HCT116 (cell line): ENCODE measurements around the gene CCSER1. TPM values are rescaled to one million over a fixed set of nuclear protein-coding genes. Genes with fewer than 3 reads are reported as not detected.

Experiments
- ATAC-seq: fragments of 200-7000 bp; cut with Tn5 transposase; 2 replicates; pipeline ENCODE4 v1.9.1; 2020; ENCODE audit warnings: mild to moderate bottlenecking, moderate library complexity
- BruUV-seq: library from RNA; stranded (reverse); fragments of 400-500 nt; replicated peaks from 2 replicates; lab custom pipeline; 2021; lab: Mats Ljungman, UMichigan
- CTCF ChIA-PET: fragments of 300-600 bp; sonication (Branson Sonifier 250); formaldehyde crosslinking; loops from one replicate; lab custom pipeline; 2021; ENCODE audit warnings: antibody characterized with exemption; lab: Charles Lee
- POLR2A ChIA-PET: fragments of 300-600, 350-600 bp; sonication (Branson Sonifier 250); formaldehyde crosslinking; loops from one replicate; lab custom pipeline; 2021; ENCODE audit warnings: antibody characterized with exemption; lab: Charles Lee
- RAD21 ChIA-PET, 2 experiments: fragments of 300-600 bp; sonication (Branson Sonifier 250); formaldehyde crosslinking; loops; one replicate each; lab custom pipeline; 2023; ENCODE audit warnings: low total read pairs in 2 of 2; ENCODE audit not compliant: uncharacterized antibody in 2 of 2, unreplicated experiment in 2 of 2, low non-redundant PET in 1 of 2; lab: Charles Lee
- DNase-seq: peaks from one replicate; pipeline ENCODE4 v3.0.0-alpha.2; 2010; ENCODE audit warnings: low read depth, low spot score
- H2AFZ ChIP-seq: fragments of 200-600 bp; shearing (Covaris generic), sonication (generic); 2 replicates; pipeline ENCODE4 v1.6.1; 2017; ENCODE audit warnings: low read depth, mixed run types, mixed read lengths, antibody characterized with exemption, low read length; ENCODE audit not compliant: poor library complexity, severe bottlenecking
- H3K27ac ChIP-seq: 2 replicates; pipeline ENCODE4 v1.5.1; 2012; ENCODE audit warnings: low read depth, low read length
- H3K27me3 ChIP-seq: fragments of 200-600 bp; sonication (generic); 2 replicates; pipeline ENCODE4 v1.6.1; 2016; ENCODE audit warnings: mixed run types, low read length, mixed read lengths; ENCODE audit not compliant: insufficient read depth
- H3K36me3 ChIP-seq, 2 experiments: fragments of 200-500 bp in 1 of 2; fragments of 200-600 bp in 1 of 2; sonication (Bioruptor generic) in 1 of 2; sonication (generic) in 1 of 2; 2 replicates each; pipeline versions ENCODE4 v1.5.1 to v1.6.1; 2014 to 2016; ENCODE audit warnings: low read length in 2 of 2, inconsistent platforms in 1 of 2, mixed read lengths in 1 of 2, mixed run types in 1 of 2; ENCODE audit not compliant: insufficient read depth in 2 of 2, control insufficient read depth in 1 of 2
- H3K4me1 ChIP-seq, 2 experiments: fragments of 200-600 bp in 1 of 2; sonication (generic) in 1 of 2; 2 replicates each; pipeline versions ENCODE4 v1.5.1 to v1.6.1; 2012 to 2017; ENCODE audit warnings: low read length in 2 of 2, inconsistent platforms in 1 of 2, mild to moderate bottlenecking in 1 of 2, mixed read lengths in 1 of 2, mixed run types in 1 of 2, moderate library complexity in 1 of 2; ENCODE audit not compliant: insufficient read depth in 2 of 2, control insufficient read depth in 1 of 2
- H3K4me2 ChIP-seq: fragments of 200-600 bp; sonication (generic); 2 replicates; pipeline ENCODE4 v1.6.1; 2017; ENCODE audit warnings: mixed run types, low read length, mixed read lengths
- H3K4me3 ChIP-seq, 2 experiments: fragments of 200-600 bp in 1 of 2; sonication (generic) in 1 of 2; replicated peaks in 1 of 2; 2 replicates each; pipeline ENCODE4 v1.5.1; 2011 to 2016; ENCODE audit warnings: low read length in 2 of 2, control low read depth in 1 of 2, low read depth in 1 of 2, mild to moderate bottlenecking in 1 of 2, mixed read lengths in 1 of 2, mixed run types in 1 of 2
- H3K79me2 ChIP-seq: fragments of 200-600 bp; sonication (generic); 2 replicates; pipeline ENCODE4 v1.6.1; 2017; ENCODE audit warnings: mild to moderate bottlenecking, mixed run types, low read length, moderate library complexity, mixed read lengths; ENCODE audit not compliant: insufficient read depth
- H3K9ac ChIP-seq: fragments of 200-600 bp; sonication (generic); 2 replicates; pipeline ENCODE4 v1.6.1; 2016; ENCODE audit warnings: low read length, mixed read lengths
- H3K9me2 ChIP-seq: fragments of 200-600 bp; sonication (generic), shearing (Covaris generic); 2 replicates; pipeline ENCODE4 v1.6.1; 2017; ENCODE audit warnings: mixed run types, mild to moderate bottlenecking, moderate library complexity; ENCODE audit not compliant: insufficient read depth
- H3K9me3 ChIP-seq, 2 experiments: fragments of 200-500 bp in 1 of 2; fragments of 200-600 bp in 1 of 2; sonication (Bioruptor generic) in 1 of 2; sonication (generic) in 1 of 2; 2 replicates each; pipeline ENCODE4 v1.6.1; 2014 to 2017; ENCODE audit warnings: low read length in 2 of 2, mixed read lengths in 2 of 2, inconsistent platforms in 1 of 2, low read depth in 1 of 2, mild to moderate bottlenecking in 1 of 2, mixed run types in 1 of 2, moderate library complexity in 1 of 2; ENCODE audit not compliant: control insufficient read depth in 1 of 2, insufficient read depth in 1 of 2
- H4K20me1 ChIP-seq: fragments of 200-600 bp; sonication (generic), shearing (Covaris generic); 2 replicates; pipeline ENCODE4 v1.6.1; 2017; ENCODE audit warnings: mixed run types, mild to moderate bottlenecking, moderate library complexity; ENCODE audit not compliant: insufficient read depth
- ATF3 ChIP-seq: IDR thresholded peaks from 2 replicates; pipeline ENCODE4 v1.6.1; 2012
- CEBPB ChIP-seq: IDR thresholded peaks from 2 replicates; pipeline ENCODE4 v1.6.1; 2012; ENCODE audit warnings: low read depth
- CTCF ChIP-seq, 3 experiments: fragments of 200-600 bp in 1 of 3; sonication (generic) in 1 of 3; IDR thresholded peaks in 2 of 3; conservative IDR thresholded peaks in 1 of 3; 2 replicates each; pipeline ENCODE4 v1.5.1; 2012 to 2017; ENCODE audit warnings: low read depth in 2 of 3, low read length in 2 of 3, antibody characterized with exemption in 1 of 3, borderline replicate concordance in 1 of 3, control low read depth in 1 of 3, mild to moderate bottlenecking in 1 of 3, mixed read lengths in 1 of 3, mixed run types in 1 of 3, moderate library complexity in 1 of 3; ENCODE audit not compliant: insufficient read depth in 1 of 3
- EGR1 ChIP-seq: IDR thresholded peaks from 2 replicates; pipeline ENCODE4 v1.6.1; 2012; ENCODE audit warnings: low read depth
- ELF1 ChIP-seq: IDR thresholded peaks from 2 replicates; pipeline ENCODE4 v1.6.1; 2012; ENCODE audit warnings: low read depth, borderline replicate concordance
- EZH2 ChIP-seq: fragments of 200-600 bp; sonication (generic); IDR thresholded peaks from 2 replicates; pipeline ENCODE4 v1.6.1; 2017; ENCODE audit warnings: antibody characterized with exemption, mixed run types
- EZH2phosphoT487 ChIP-seq: fragments of 200-600 bp; IDR thresholded peaks from 2 replicates; pipeline ENCODE4 v1.6.1; 2018; ENCODE audit warnings: antibody characterized with exemption, borderline replicate concordance
- FOSL1 ChIP-seq: IDR thresholded peaks from 2 replicates; pipeline ENCODE4 v1.6.1; 2012; ENCODE audit warnings: low read depth
- JUND ChIP-seq: IDR thresholded peaks from 2 replicates; pipeline ENCODE4 v1.6.1; 2012
- MAX ChIP-seq: IDR thresholded peaks from 2 replicates; pipeline ENCODE4 v1.6.1; 2012
- POLR2A ChIP-seq: IDR thresholded peaks from 2 replicates; pipeline ENCODE4 v1.7.0; 2011; ENCODE audit warnings: borderline replicate concordance; ENCODE audit not compliant: insufficient read depth, insufficient read length; ENCODE audit errors: extremely low read depth
- POLR2AphosphoS5 ChIP-seq: IDR thresholded peaks from 2 replicates; pipeline ENCODE4 v1.6.1; 2011; ENCODE audit warnings: mild to moderate bottlenecking, low read depth, low read length, moderate library complexity
- REST ChIP-seq: IDR thresholded peaks from 2 replicates; pipeline ENCODE4 v1.6.1; 2012; ENCODE audit warnings: low read depth
- SIN3A ChIP-seq: IDR thresholded peaks from 2 replicates; pipeline ENCODE4 v1.6.1; 2012; ENCODE audit warnings: low read depth
- SP1 ChIP-seq: IDR thresholded peaks from 2 replicates; pipeline ENCODE4 v1.6.1; 2012; ENCODE audit warnings: low read depth
- TCF7L2 ChIP-seq: IDR thresholded peaks from 2 replicates; pipeline ENCODE4 v1.7.0; 2011; ENCODE audit warnings: borderline replicate concordance, inconsistent platforms; ENCODE audit not compliant: insufficient read depth, insufficient read length; ENCODE audit errors: extremely low read depth
- ZFX ChIP-seq: fragments of 450-650 bp; IDR thresholded peaks from 2 replicates; pipeline ENCODE4 v1.6.1; 2017
- intact Hi-C: fragments of 100-400 bp; cut with micrococcal nuclease; formaldehyde crosslinking; loops from 2 replicates; pipeline ENCODE4 v1.10.0; 2022
- total RNA-seq: library from RNA; stranded (reverse); gene quantifications from one replicate; pipeline ENCODE4 v1.2.1, GENCODE V29; 2021; ENCODE audit not compliant: unreplicated experiment

The CCSER1 gene
- total RNA-seq, 1 experiment from 2014 or later, result 6.7 TPM

- RAD21 ChIA-PET, result no interaction called here
These were observed 533.5 kb downstream of the CCSER1 start for GRCh38 chr4:90660672-90661071.

GRCh38 chr4:90670183-90670582, 543.0 kb downstream of the CCSER1 start:
- DNase-seq (no peak), ATAC-seq (no peak)
- no TSS peak for BruUV-seq
- CTCF ChIA-PET, result no interaction called here
- Histone ChIP-seq H3K9me3 (no peaks in the 10 kb centered on the region), H3K36me3 (no peaks in the 10 kb centered on the region), H3K4me3 (no peak overlapping the region), H4K20me1 (no peaks in the 10 kb centered on the region), H3K79me2 (no peaks in the 10 kb centered on the region), H2AFZ (no peak overlapping the region), H3K9me2 (no peaks in the 10 kb centered on the region), H3K27me3 (no peaks in the 10 kb centered on the region), H3K4me2 (no peak overlapping the region), H3K27ac (no peak overlapping the region), H3K4me1 (no peaks in the 10 kb centered on the region), H3K9ac (no peak overlapping the region)
- RAD21 ChIA-PET, result no interaction called here
- intact Hi-C loops, result no loop called here
- TF ChIP-seq ELF1 (no peak), EZH2 (no peak), ATF3 (no peak), TCF7L2 (no peak), EGR1 (no peak), CEBPB (no peak), JUND (no peak), POLR2A (no peak), SP1 (no peak), EZH2phosphoT487 (no peak), FOSL1 (no peak), CTCF (IDR thresholded peaks at IDR 0.05 in 2 of 3, conservative IDR thresholded peaks at IDR 0.05 in 1 of 3; ENCODE audit: borderline replicate concordance in 1 of 3, insufficient read depth in 1 of 3, low read depth in 2 of 3, low read length in 2 of 3) (no peak), ZFX (no peak), SIN3A (no peak), REST (no peak), POLR2AphosphoS5 (no peak)
- POLR2A ChIA-PET, result no interaction called here

More at GRCh38 chr4:90660672-90661071, 533.5 kb downstream of the CCSER1 start:
- intact Hi-C loops, result no loop called here
- ChIA-PET POLR2A (no interaction called here), CTCF (no interaction called here)
- Histone ChIP-seq H3K4me1 (no peaks in the 10 kb centered on the region), H3K27me3 (no peaks in the 10 kb centered on the region), H3K9me3 (no peaks in the 10 kb centered on the region)
- DNase-seq, result no peak
- TF ChIP-seq MAX (no peak), ZFX (no peak)
- TF ChIP-seq, all 23 proteins: peak for 0
- no peak overlapping the region for H2AFZ ChIP-seq
- H3K27ac ChIP-seq, result no peak overlapping the region
- no peak overlapping the region for H3K4me2 ChIP-seq
- no peaks in the 10 kb centered on the region for H4K20me1 ChIP-seq
- no peak overlapping the region for H3K4me3 ChIP-seq
- H3K79me2 ChIP-seq, result no peaks in the 10 kb centered on the region
- H3K9me2 ChIP-seq, result no peaks in the 10 kb centered on the region
- no TSS peak for BruUV-seq
- no peaks in the 10 kb centered on the region for H3K36me3 ChIP-seq
- H3K9ac ChIP-seq, result no peak overlapping the region
- no peak for ATAC-seq
